Endothelial cell of umbilical vein (primary cell): ENCODE results near the gene CES5A. TPM values are rescaled to one million over a fixed set of nuclear protein-coding genes. Genes with fewer than 3 reads are reported as not detected.

Experiments used
- BruUV-seq: library from RNA; stranded (reverse); fragments of 400-500 nt; replicated peaks from 2 replicates; lab custom pipeline; 2021; lab: Mats Ljungman, UMichigan
- CTCF ChIA-PET: fragments of 300-600, 350-600 bp; sonication (Branson Sonifier 250); formaldehyde crosslinking; loops from one replicate; lab custom pipeline; 2021; ENCODE audit warnings: antibody characterized with exemption, inconsistent platforms; lab: Charles Lee
- POLR2A ChIA-PET: fragments of 300-600, 350-600 bp; sonication (Branson Sonifier 250); formaldehyde crosslinking; loops from one replicate; lab custom pipeline; 2021; ENCODE audit warnings: antibody characterized with exemption, inconsistent platforms; lab: Charles Lee
- DNase-seq: peaks from one replicate; pipeline ENCODE4 v3.0.0-alpha.2; 2011; ENCODE audit warnings: low read depth, low spot score
- FAIRE-seq: peaks from 2 replicates; lab custom pipeline; 2011; peaks lifted over from hg19 to GRCh38; lab: Jason Lieb, UNC
- H2AFZ ChIP-seq: 2 replicates; pipeline ENCODE4 v1.6.0; 2012; ENCODE audit warnings: low read depth, low read length, control low read depth, inconsistent platforms
- H3K27ac ChIP-seq: 2 replicates; pipeline ENCODE4 v1.5.1; 2011; ENCODE audit warnings: low read depth, mild to moderate bottlenecking, control low read depth, low read length, moderate library complexity; ENCODE audit not compliant: insufficient read depth
- H3K27me3 ChIP-seq, 2 experiments: 2 replicates each; pipeline versions ENCODE4 v1.6.0 to v1.6.1; 2011; ENCODE audit warnings: low read length in 2 of 2, mixed read lengths in 1 of 2; ENCODE audit not compliant: control insufficient read depth in 2 of 2, insufficient read depth in 2 of 2
- H3K36me3 ChIP-seq, 2 experiments: 2 replicates in 1 of 2; 3 replicates in 1 of 2; pipeline ENCODE4 v1.5.1; 2011; ENCODE audit warnings: low read length in 2 of 2, mild to moderate bottlenecking in 1 of 2, moderate library complexity in 1 of 2; ENCODE audit not compliant: control insufficient read depth in 2 of 2, insufficient read depth in 2 of 2; ENCODE audit errors: extremely low read depth in 1 of 2
- H3K4me1 ChIP-seq: 3 replicates; pipeline ENCODE4 v1.5.1; 2011; ENCODE audit warnings: mild to moderate bottlenecking, low read length; ENCODE audit not compliant: control insufficient read depth, insufficient read depth; ENCODE audit errors: extremely low read depth
- H3K4me2 ChIP-seq: 2 replicates; pipeline ENCODE4 v1.6.1; 2011; ENCODE audit warnings: low read length, control low read depth, mixed read lengths; ENCODE audit not compliant: insufficient read depth
- H3K4me3 ChIP-seq, 3 experiments: fragments of 200-600 bp in 1 of 3; sonication (generic), shearing (Covaris generic) in 1 of 3; replicated peaks in 1 of 3; 2 replicates each; pipeline ENCODE4 v1.5.1; 2011 to 2016; ENCODE audit warnings: control low read depth in 3 of 3, low read length in 3 of 3, mild to moderate bottlenecking in 2 of 3, inconsistent platforms in 1 of 3, low read depth in 1 of 3, moderate library complexity in 1 of 3; ENCODE audit not compliant: insufficient read depth in 1 of 3
- H3K79me2 ChIP-seq: 2 replicates; pipeline ENCODE4 v1.6.0; 2012; ENCODE audit warnings: low read length, inconsistent platforms; ENCODE audit not compliant: control insufficient read depth, insufficient read depth
- H3K9ac ChIP-seq: replicated peaks from 2 replicates; pipeline ENCODE3; 2011; ENCODE audit warnings: low read length, control low read depth; ENCODE audit not compliant: insufficient read depth; ENCODE audit errors: extremely low read depth
- H3K9me1 ChIP-seq: replicated peaks from 3 replicates; pipeline ENCODE4 v1.6.0; 2011; ENCODE audit warnings: mild to moderate bottlenecking, low read length; ENCODE audit not compliant: control insufficient read depth, insufficient read depth; ENCODE audit errors: extremely low read depth
- H3K9me3 ChIP-seq: replicated peaks from 2 replicates; pipeline ENCODE4 v1.5.1; 2012; ENCODE audit warnings: low read length, inconsistent platforms; ENCODE audit not compliant: control insufficient read depth, insufficient read depth
- H4K20me1 ChIP-seq: replicated peaks from 2 replicates; pipeline ENCODE3; 2011; ENCODE audit warnings: mild to moderate bottlenecking, low read length; ENCODE audit not compliant: control insufficient read depth, insufficient read depth; ENCODE audit errors: extremely low read depth
- EZH2 ChIP-seq: IDR thresholded peaks from 2 replicates; pipeline ENCODE4 v1.6.1; 2012; ENCODE audit warnings: borderline replicate concordance, low read depth, mild to moderate bottlenecking, moderate library complexity, low read length, inconsistent platforms; ENCODE audit not compliant: severe bottlenecking
- FOS ChIP-seq: IDR thresholded peaks from 2 replicates; pipeline ENCODE4 v1.6.1; 2011; ENCODE audit warnings: mild to moderate bottlenecking, low read length, moderate library complexity, borderline replicate concordance; ENCODE audit not compliant: insufficient read depth
- GATA2 ChIP-seq: IDR thresholded peaks from 2 replicates; pipeline ENCODE4 v1.7.0; 2011; ENCODE audit warnings: low read depth, mild to moderate bottlenecking, moderate library complexity, mixed read lengths, low read length; ENCODE audit not compliant: insufficient read length, insufficient read depth
- JUN ChIP-seq: IDR thresholded peaks from 2 replicates; pipeline ENCODE4 v1.6.1; 2011; ENCODE audit warnings: borderline replicate concordance, low read depth; ENCODE audit not compliant: insufficient read length, insufficient read depth
- MYC ChIP-seq: IDR thresholded peaks from one replicate; pipeline ENCODE4 v1.6.1; 2011; ENCODE audit warnings: mild to moderate bottlenecking, low read depth, low read length
- POLR2A ChIP-seq: IDR thresholded peaks from 2 replicates; pipeline ENCODE4 v1.6.1; 2012; ENCODE audit warnings: low read depth, mild to moderate bottlenecking, control low read depth, low read length
- POLR2AphosphoS5 ChIP-seq: IDR thresholded peaks from 2 replicates; pipeline ENCODE4 v1.6.1; 2012; ENCODE audit warnings: low read depth, mild to moderate bottlenecking, control low read depth, low read length, moderate library complexity; ENCODE audit not compliant: insufficient read depth
- dilution Hi-C: fragments of 300-500 bp; cut with MboI; formaldehyde crosslinking; loops from one replicate; pipeline ENCODE4 v1.15.0; 2019; ENCODE audit warnings: low sequenced_read_pairs; ENCODE audit not compliant: extremely low pct_ligation_motif_present
- intact Hi-C: fragments of 100-400 bp; cut with micrococcal nuclease; formaldehyde crosslinking; loops from one replicate; pipeline ENCODE4 v1.10.0; 2022
- polyA plus RNA-seq, 4 experiments: library from polyadenylated mRNA; depleted of rRNA in 3 of 4; stranded (reverse) in 3 of 4; unstranded in 1 of 4; fragments of >200 nt; gene quantifications; 2 replicates each; pipeline versions ENCODE4 v1.2.1 to v1.2.3, GENCODE V29; 2011 to 2012; ENCODE audit warnings: missing spikeins in 1 of 4
- total RNA-seq: library from RNA; stranded (reverse); gene quantifications from 2 replicates; pipeline ENCODE4 v1.2.3, GENCODE V29; 2021
- TF ChIP-seq, protein P1 (sequence below), 2 donors: IDR thresholded peaks; 1 replicate in 1 of 2; 2 replicates in 1 of 2; pipeline ENCODE4 v1.5.1; 2011; ENCODE audit warnings: low read length in 2 of 2, mild to moderate bottlenecking in 2 of 2, moderate library complexity in 2 of 2, control low read depth in 1 of 2, inconsistent platforms in 1 of 2, low read depth in 1 of 2; ENCODE audit not compliant: insufficient read depth in 1 of 2; ENCODE audit errors: extremely low read depth in 1 of 2
- TF ChIP-seq, protein P2 (sequence below): IDR thresholded peaks from 2 replicates; pipeline ENCODE4 v1.6.1; 2011; ENCODE audit not compliant: insufficient read depth, insufficient read length

CES5A gene
- total and polyA plus RNA-seq, 2 donors (not counting 3 experiments of a cell fraction or from before 2014, with no cell fraction given), result not detected

DNA sequence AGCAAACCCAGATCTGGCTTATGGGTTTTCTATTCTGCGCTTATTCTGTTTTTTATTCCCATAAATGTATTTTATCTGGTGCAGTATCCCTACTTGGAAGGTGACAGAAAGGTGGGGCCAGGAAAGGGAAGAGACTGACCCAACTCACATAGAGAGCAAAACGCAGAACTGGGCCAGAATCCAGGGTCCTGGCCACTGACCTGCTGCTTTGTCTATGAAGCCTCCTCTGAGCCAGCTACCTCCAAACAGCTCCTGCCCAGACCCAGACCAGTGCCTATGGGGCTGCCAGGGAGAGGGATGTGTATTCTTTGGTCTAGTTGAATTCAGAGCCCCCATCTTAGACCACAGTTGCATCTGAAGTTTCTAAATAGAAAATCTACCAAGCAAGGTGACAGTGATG lies 36.4 kb upstream of the CES5A start:
- H3K79me2 ChIP-seq, result no peaks in the 10 kb centered on the region
- H3K9me3 ChIP-seq, result no peaks in the 10 kb centered on the region
- POLR2A ChIA-PET, result no interaction called here
- H2AFZ ChIP-seq, result no peak overlapping the region
- no peaks in the 10 kb centered on the region for H4K20me1 ChIP-seq
- H3K27ac ChIP-seq, result no peak overlapping the region
- BruUV-seq, result no TSS peak
- H3K27me3 ChIP-seq, result no peaks in the 10 kb centered on the region
- H3K4me3 ChIP-seq, result no peak overlapping the region
- no peak for TF ChIP-seq JUN
- no peak for TF ChIP-seq POLR2AphosphoS5
- TF ChIP-seq, protein P1, sequence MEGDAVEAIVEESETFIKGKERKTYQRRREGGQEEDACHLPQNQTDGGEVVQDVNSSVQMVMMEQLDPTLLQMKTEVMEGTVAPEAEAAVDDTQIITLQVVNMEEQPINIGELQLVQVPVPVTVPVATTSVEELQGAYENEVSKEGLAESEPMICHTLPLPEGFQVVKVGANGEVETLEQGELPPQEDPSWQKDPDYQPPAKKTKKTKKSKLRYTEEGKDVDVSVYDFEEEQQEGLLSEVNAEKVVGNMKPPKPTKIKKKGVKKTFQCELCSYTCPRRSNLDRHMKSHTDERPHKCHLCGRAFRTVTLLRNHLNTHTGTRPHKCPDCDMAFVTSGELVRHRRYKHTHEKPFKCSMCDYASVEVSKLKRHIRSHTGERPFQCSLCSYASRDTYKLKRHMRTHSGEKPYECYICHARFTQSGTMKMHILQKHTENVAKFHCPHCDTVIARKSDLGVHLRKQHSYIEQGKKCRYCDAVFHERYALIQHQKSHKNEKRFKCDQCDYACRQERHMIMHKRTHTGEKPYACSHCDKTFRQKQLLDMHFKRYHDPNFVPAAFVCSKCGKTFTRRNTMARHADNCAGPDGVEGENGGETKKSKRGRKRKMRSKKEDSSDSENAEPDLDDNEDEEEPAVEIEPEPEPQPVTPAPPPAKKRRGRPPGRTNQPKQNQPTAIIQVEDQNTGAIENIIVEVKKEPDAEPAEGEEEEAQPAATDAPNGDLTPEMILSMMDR (IDR thresholded peaks at IDR 0.05; ENCODE audit: extremely low read depth in 1 of 2, insufficient read depth in 1 of 2, low read depth in 1 of 2, low read length in 2 of 2), result no peak
- no peak for TF ChIP-seq GATA2
- TF ChIP-seq, protein P2, sequence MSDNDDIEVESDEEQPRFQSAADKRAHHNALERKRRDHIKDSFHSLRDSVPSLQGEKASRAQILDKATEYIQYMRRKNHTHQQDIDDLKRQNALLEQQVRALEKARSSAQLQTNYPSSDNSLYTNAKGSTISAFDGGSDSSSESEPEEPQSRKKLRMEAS, result no peak
- TF ChIP-seq MYC, result no peak
- no peak for TF ChIP-seq EZH2
- TF ChIP-seq FOS, result no peak
- TF ChIP-seq POLR2A, result no peak
- intact Hi-C loops (no loop called here), dilution Hi-C loops (no loop called here)
- CTCF ChIA-PET, result no interaction called here
- DNase-seq (no peak), FAIRE-seq (no peak)
- no peaks in the 10 kb centered on the region for H3K36me3 ChIP-seq
- H3K4me2 ChIP-seq, result no peak overlapping the region
- no peaks in the 10 kb centered on the region for H3K4me1 ChIP-seq
- no peak overlapping the region for H3K9ac ChIP-seq
- H3K9me1 ChIP-seq, result no peaks in the 10 kb centered on the region
